Endothelial cell of coronary artery (primary cell): ENCODE results near the gene SCN5A. TPM values are rescaled to one million over a fixed set of nuclear protein-coding genes. Genes with fewer than 3 reads are reported as not detected.

Experiments used
- total RNA-seq: library from RNA; depleted of rRNA; stranded (reverse); fragments of >200 nt; gene quantifications from 2 replicates; pipeline ENCODE4 v1.2.3, GENCODE V29; 2014

The SCN5A gene
- total RNA-seq = 3.7 and 4.9 TPM in 2 replicates

GRCh38 chr3:38649500-38650247 lies at the start of gene SCN5A:
Gene SCN5A, minus strand, starts transcription at chr3:38649687. Its CDS starts 16,380 bp downstream, at chr3:38633307.

Other genes starting within 250 kb of the SCN5A start
- gene ACVR2B, start 195.8 kb downstream of the SCN5A start, total RNA-seq = 3.4 and 4.3 TPM in 2 replicates
- gene EXOG, start 153.3 kb downstream of the SCN5A start, total RNA-seq = 12.3 and 12.9 TPM in 2 replicates
- gene SCN10A, start 166.5 kb upstream of the SCN5A start, total RNA-seq = under 0.01 TPM in 1 of 2 replicates, not detected in the other